NCI-H460 (cell line): ENCODE results near the gene AP1S2. TPM values are rescaled to one million over a fixed set of nuclear protein-coding genes. Genes with fewer than 3 reads are reported as not detected.
"Not testable (repeated sequence)": the region's sequence is repeated elsewhere in the genome, so short reads cannot be mapped to it uniquely, and the experiment has no call there.

ENCODE experiments used
- DNase-seq: peaks from one replicate; pipeline ENCODE4 v3.0.0-alpha.2; 2016; ENCODE audit warnings: low read depth; ENCODE audit errors: extremely low read depth
- total RNA-seq: library from RNA; depleted of rRNA; stranded (reverse); fragments of >200 nt; shearing (Covaris generic); gene quantifications from 2 replicates; pipeline ENCODE4 v1.2.3, GENCODE V29; 2014

Gene AP1S2
- total RNA-seq, 1 experiment from 2014 or later = 32.2 TPM

GRCh38 chrX:15856222-15856587, 1.6 kb upstream of the AP1S2 start:
- DNase-seq = no peak

- DNase-seq = no peak
Measured at GRCh38 chrX:15855568-15856221, 1.1 kb upstream of the AP1S2 start.

GRCh38 chrX:15854080-15854655, 445 bp downstream of the AP1S2 start:
- DNase-seq = peak; percentile 30

- no peak for DNase-seq
Measured at GRCh38 chrX:15853586-15854079, 980 bp downstream of the AP1S2 start.

- DNase-seq = no peak
Measured at GRCh38 chrX:15849555-15849954, 5.1 kb downstream of the AP1S2 start.

GRCh38 chrX:15848576-15848975, 6.0 kb downstream of the AP1S2 start:
- DNase-seq = no peak

GRCh38 chrX:15843960-15844359, 10.7 kb downstream of the AP1S2 start:
- no peak for DNase-seq

- no peak for DNase-seq
Measured at GRCh38 chrX:15841853-15842516, 12.6 kb downstream of the AP1S2 start.

GRCh38 chrX:15838017-15838416, 16.6 kb downstream of the AP1S2 start:
- DNase-seq = no peak

- DNase-seq = no peak
Measured at GRCh38 chrX:15834827-15835595, 19.6 kb downstream of the AP1S2 start.

GRCh38 chrX:15834053-15834452, 20.6 kb downstream of the AP1S2 start:
- no peak for DNase-seq

- not testable (repeated sequence) for DNase-seq
Measured at GRCh38 chrX:15831347-15831746, 23.3 kb downstream of the AP1S2 start.

GRCh38 chrX:15829217-15829616, 25.4 kb downstream of the AP1S2 start:
- DNase-seq = no peak

- no peak for DNase-seq
Measured at GRCh38 chrX:15825936-15826335, 28.7 kb downstream of the AP1S2 start.

GRCh38 chrX:15822922-15823321, 31.7 kb downstream of the AP1S2 start:
- no peak for DNase-seq

GRCh38 chrX:15820106-15821073, 34.2 kb downstream of the AP1S2 start:
- DNase-seq = no peak

- DNase-seq = no peak
Measured at GRCh38 chrX:15816886-15817285, 37.7 kb downstream of the AP1S2 start.

GRCh38 chrX:15816438-15816809, 38.2 kb downstream of the AP1S2 start:
- DNase-seq = no peak

GRCh38 chrX:15815779-15816437, 38.7 kb downstream of the AP1S2 start:
- peak; percentile 15 for DNase-seq
